ENCODE results near the gene PTGDS.

DNA sequence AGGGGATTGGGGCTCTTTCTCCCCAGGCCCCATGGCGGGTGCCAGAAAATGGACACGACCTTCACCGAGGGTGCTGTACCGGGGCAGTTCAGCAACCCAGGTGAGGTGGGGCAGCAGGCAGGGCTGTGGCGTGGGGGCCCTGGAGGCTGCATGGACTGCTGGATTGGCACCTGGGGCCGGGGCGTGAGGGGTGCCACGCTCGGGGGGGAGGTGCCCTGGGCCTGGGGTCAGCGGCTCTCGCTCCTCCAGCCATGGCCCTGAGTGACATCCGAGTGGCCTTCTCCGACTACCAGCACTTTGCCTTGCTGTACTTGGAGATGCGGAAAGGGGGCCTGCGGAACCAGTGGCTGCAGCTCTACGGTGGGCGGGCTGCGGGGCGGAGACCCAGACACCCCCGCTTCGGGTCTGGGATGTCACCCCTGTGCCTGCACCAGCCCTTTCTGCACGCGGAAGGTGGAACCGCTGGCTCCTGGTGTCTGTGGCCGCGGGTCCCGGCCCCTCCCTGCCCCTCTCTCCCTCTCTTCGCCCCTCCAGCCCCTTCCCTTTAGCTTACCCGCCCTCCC is 7.2 kb downstream of the PTGDS start:
- TF ChIP-seq, protein P1, sequence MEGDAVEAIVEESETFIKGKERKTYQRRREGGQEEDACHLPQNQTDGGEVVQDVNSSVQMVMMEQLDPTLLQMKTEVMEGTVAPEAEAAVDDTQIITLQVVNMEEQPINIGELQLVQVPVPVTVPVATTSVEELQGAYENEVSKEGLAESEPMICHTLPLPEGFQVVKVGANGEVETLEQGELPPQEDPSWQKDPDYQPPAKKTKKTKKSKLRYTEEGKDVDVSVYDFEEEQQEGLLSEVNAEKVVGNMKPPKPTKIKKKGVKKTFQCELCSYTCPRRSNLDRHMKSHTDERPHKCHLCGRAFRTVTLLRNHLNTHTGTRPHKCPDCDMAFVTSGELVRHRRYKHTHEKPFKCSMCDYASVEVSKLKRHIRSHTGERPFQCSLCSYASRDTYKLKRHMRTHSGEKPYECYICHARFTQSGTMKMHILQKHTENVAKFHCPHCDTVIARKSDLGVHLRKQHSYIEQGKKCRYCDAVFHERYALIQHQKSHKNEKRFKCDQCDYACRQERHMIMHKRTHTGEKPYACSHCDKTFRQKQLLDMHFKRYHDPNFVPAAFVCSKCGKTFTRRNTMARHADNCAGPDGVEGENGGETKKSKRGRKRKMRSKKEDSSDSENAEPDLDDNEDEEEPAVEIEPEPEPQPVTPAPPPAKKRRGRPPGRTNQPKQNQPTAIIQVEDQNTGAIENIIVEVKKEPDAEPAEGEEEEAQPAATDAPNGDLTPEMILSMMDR (IDR thresholded peaks at IDR 0.05): no peak
- TF ChIP-seq EP300 (IDR thresholded peaks at IDR 0.05; ENCODE audit: low read depth) (no peak), POLR2AphosphoS5 (IDR thresholded peaks at IDR 0.05) (no peak), POLR2A (IDR thresholded peaks at IDR 0.05) (no peak)

All from transverse colon (tissue), 4 donors.